IgD-negative memory B cell (primary cell): ENCODE measurements around the gene TBL1X. TPM values are rescaled to one million over a fixed set of nuclear protein-coding genes. Genes with fewer than 3 reads are reported as not detected.
"Not testable (repeated sequence)": the region's sequence is repeated elsewhere in the genome, so short reads cannot be mapped to it uniquely, and the experiment has no call there.

Experiments
- H3K27ac Mint-ChIP-seq, 3 donors: one replicate each; pipeline ENCODE4 v1.8.0; 2020 to 2022; ENCODE audit warnings: mild to moderate bottlenecking in 3 of 3, mixed read lengths in 3 of 3, moderate library complexity in 1 of 3
- H3K27me3 Mint-ChIP-seq: one replicate; pipeline ENCODE4 v1.8.0; 2021; ENCODE audit warnings: mixed read lengths
- H3K36me3 Mint-ChIP-seq: one replicate; pipeline ENCODE4 v1.8.0; 2020; ENCODE audit warnings: mild to moderate bottlenecking, mixed read lengths
- H3K4me1 Mint-ChIP-seq, 3 donors: one replicate each; pipeline ENCODE4 v1.8.0; 2020 to 2022; ENCODE audit warnings: mixed read lengths in 3 of 3, mild to moderate bottlenecking in 1 of 3
- H3K4me3 Mint-ChIP-seq, 4 donors: one replicate each; pipeline ENCODE4 v1.8.0; 2020 to 2022; ENCODE audit warnings: mild to moderate bottlenecking in 4 of 4, mixed read lengths in 4 of 4, moderate library complexity in 3 of 4
- H3K9me3 Mint-ChIP-seq, 3 donors: one replicate each; pipeline ENCODE4 v1.8.0; 2020 to 2021; ENCODE audit warnings: mixed read lengths in 3 of 3, mild to moderate bottlenecking in 1 of 3
- polyA plus RNA-seq: library from polyadenylated mRNA; unstranded; fragments of 300-500 nt; fragmentation: Illumina TruSeq; gene quantifications from one replicate; pipeline ENCODE4 v1.2.3, GENCODE V29; 2021

TBL1X gene
- polyA plus RNA-seq, 1 donor from 2014 or later, result 11.5 TPM

DNA sequence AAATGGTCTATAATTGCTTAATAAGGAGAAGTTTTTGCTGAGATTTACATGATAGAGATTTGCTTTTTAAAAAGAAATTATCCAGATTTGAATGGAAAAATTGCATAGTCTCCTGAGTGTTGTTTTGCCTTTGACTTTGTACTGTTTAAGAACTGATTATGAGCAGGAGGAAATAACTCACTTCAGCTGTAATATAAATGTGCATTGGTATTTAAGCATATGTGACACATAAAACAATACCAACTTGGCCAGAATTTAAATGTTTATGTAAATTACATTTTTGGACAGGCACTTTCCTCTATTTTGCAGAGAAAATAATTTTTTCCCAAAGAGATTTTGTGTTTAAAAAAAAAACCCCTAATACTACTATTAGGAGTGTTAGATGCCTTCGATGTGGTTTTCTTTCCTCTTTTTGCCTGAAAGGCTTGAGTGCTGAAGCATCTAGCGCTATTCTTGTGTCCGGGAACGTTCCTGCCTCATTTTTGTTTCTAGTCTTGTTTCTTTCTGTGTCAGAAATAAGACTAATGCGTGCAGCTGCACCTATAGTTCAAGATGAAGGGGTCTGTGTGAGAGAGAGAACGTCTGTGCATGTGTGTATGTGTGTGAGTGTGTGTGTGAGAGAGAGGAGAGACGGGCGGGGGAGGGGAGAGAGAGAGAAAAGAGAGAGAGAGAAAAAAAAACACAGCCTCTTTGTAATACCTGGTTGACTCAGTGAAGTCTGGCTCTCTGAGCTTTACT lies 60.8 kb downstream of the TBL1X start:
- peaks cover 4% of the 10 kb centered on the region for H3K27me3 Mint-ChIP-seq
- H3K36me3 Mint-ChIP-seq, result no peaks in the 10 kb centered on the region
- peak overlapping the region in 2 of 3 donors; percentile 0 to 26 for H3K27ac Mint-ChIP-seq
- H3K4me3 Mint-ChIP-seq, result peak overlapping the region; percentile 5 to 85 (median 44)
- peaks cover 17 to 35% (median 29%) of the 10 kb centered on the region in 3 donors for H3K4me1 Mint-ChIP-seq
- no peaks in the 10 kb centered on the region for H3K9me3 Mint-ChIP-seq

DNA sequence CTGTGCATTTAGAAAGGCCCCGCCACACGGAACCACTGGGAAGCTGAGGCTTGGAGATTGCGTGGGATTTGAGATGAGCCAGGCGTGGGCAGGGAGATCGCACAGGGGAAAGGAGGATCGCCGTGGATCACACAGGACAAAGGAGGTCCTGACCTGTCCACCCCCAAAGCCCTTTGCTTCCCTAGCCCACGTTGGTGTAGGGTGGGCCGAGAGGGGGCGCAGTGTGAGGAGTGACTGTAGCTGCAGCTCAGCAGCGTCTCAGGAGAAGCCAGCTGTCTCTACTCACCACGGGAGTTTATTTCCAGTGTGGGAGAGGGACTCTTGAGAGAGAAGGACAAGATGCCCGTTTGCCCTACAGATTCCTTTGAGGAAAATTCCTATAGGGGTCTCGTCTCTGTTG lies 62.1 kb downstream of the TBL1X start:
- Mint-ChIP-seq H3K36me3 (no peaks in the 10 kb centered on the region), H3K27ac (no peak overlapping the region), H3K4me1 (peaks cover 21 to 43% (median 32%) of the 10 kb centered on the region in 3 donors), H3K4me3 (peak overlapping the region in 1 of 4 donors; percentile 25), H3K27me3 (peaks cover 4% of the 10 kb centered on the region), H3K9me3 (no peaks in the 10 kb centered on the region)

DNA sequence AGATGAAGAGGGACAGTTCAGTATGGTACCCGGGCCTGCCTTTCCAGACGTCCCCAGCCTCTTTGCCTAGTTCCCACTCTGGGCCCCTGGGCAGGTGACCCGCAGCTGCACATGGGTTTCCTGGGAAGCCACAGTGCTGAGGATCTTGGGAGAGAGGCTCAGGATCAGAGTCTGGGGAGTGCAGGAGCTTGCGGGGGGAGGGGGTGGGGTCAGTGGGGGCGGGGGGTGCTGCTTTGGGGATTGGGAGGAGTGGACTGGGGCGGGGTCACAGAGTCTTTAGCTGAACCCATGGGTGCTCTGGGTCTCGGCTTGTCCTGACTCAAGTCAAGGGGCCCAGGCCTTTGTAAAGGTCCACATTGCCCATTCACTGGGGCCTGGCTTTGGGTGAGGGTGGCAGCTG lies 63.6 kb downstream of the TBL1X start:
- Mint-ChIP-seq H3K27me3 (peaks cover 4% of the 10 kb centered on the region), H3K27ac (no peak overlapping the region), H3K36me3 (no peaks in the 10 kb centered on the region), H3K4me1 (peaks cover 23 to 47% (median 32%) of the 10 kb centered on the region in 3 donors), H3K9me3 (no peaks in the 10 kb centered on the region), H3K4me3 (no peak overlapping the region)

DNA sequence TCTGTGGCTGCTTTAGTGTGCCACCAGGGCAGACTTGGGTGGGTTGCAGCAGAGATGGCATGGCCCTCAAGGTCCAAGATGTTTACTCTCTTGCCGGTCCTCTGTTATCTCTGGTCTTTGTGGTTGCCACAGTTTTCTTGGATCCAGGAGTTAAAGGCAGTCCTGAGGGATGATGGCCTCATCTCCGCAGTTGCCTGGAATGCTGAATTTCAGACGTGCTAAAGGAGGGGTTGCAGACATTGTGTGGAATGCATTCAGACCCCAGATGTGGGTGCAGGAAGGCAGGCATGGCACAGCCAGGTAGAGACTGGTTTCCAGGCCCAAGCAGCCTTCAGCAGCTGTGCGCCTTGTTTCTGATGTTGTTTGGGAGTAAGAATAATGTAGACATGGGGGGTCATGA lies 64.4 kb downstream of the TBL1X start:
- H3K4me1 Mint-ChIP-seq, result peaks cover 23 to 51% (median 32%) of the 10 kb centered on the region in 3 donors
- peak overlapping the region in 1 of 4 donors; percentile 73 for H3K4me3 Mint-ChIP-seq
- no peaks in the 10 kb centered on the region for H3K9me3 Mint-ChIP-seq
- H3K36me3 Mint-ChIP-seq, result no peaks in the 10 kb centered on the region
- no peak overlapping the region for H3K27ac Mint-ChIP-seq
- H3K27me3 Mint-ChIP-seq, result peaks cover 4% of the 10 kb centered on the region

DNA sequence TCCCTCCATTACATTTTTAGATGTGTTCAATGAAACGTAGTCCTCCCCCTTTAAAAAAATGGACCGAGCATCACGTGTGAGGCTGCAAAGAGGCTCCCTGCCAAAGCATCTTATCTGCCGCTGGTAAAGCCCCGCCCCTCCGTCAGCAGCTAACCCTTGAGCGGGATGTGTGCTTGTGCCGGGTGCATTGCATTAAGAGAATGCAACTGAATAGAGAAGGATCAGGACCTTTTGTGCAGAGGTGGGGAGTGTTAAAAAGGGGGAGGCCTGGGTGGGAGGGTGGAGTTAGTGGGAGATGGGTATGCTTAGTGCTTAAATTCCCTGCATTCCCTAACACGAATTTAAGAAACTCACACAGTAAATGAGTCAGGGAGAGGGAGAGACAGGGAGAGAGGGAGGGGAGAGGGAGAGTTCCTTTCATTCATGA lies 66.0 kb downstream of the TBL1X start:
- peaks cover 22 to 51% (median 29%) of the 10 kb centered on the region in 3 donors for H3K4me1 Mint-ChIP-seq
- H3K36me3 Mint-ChIP-seq, result no peaks in the 10 kb centered on the region
- H3K9me3 Mint-ChIP-seq, result no peaks in the 10 kb centered on the region
- H3K27me3 Mint-ChIP-seq, result peaks cover 4% of the 10 kb centered on the region
- H3K27ac Mint-ChIP-seq, result peak overlapping the region; percentile 16 to 86 (median 78)
- H3K4me3 Mint-ChIP-seq, result peak overlapping the region; percentile 44 to 89 (median 78)

DNA sequence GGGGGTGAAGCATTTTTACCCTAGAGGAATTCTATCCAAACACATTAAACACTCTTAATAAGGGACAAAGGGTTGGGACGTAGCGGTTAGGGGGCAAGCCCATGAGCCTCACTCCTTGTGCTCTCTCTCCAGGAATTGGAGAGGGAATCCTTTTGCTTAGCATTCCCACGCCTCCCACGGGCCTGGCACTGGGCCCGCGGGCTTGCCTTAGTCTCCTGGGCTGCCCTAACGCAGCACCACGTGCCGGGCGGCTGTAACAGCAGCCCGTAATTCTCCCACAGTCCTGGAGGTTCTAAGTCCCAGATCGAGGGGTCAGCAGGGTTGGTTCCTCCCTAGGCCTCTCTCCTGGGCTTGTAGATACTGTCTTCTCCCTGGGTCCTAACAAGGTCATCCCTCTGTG lies 67.5 kb downstream of the TBL1X start:
- peaks cover 2% of the 10 kb centered on the region for H3K36me3 Mint-ChIP-seq
- peaks cover 0 to 2% (median 0%) of the 10 kb centered on the region in 3 donors for H3K9me3 Mint-ChIP-seq
- no peak overlapping the region for H3K27ac Mint-ChIP-seq
- H3K4me1 Mint-ChIP-seq, result peaks cover 19 to 42% (median 21%) of the 10 kb centered on the region in 3 donors
- H3K27me3 Mint-ChIP-seq, result peaks cover 4% of the 10 kb centered on the region
- H3K4me3 Mint-ChIP-seq, result no peak overlapping the region

DNA sequence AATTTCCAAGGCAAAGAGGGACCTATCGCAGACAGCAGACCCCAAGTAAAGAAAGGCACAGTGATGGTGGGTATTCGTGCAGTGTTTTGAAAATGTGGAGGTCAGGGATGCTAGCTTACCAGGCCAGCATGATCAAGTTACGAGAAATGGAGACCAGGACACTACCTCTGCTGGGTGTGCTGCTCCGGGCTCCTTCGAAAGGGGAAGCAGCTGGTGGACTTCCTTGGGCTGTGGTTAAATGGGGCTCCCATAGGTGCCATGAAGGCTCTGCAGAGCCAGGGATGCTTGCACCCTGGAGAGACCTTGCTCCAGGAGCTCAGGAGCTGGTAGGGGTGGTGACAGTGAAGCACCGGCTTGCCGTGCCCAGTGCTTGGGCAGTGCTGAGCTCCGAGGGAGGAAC lies 68.8 kb downstream of the TBL1X start:
- H3K9me3 Mint-ChIP-seq, result peaks cover 0 to 3% (median 0%) of the 10 kb centered on the region in 3 donors
- peak overlapping the region in 2 of 4 donors; percentile 17 to 27 for H3K4me3 Mint-ChIP-seq
- peaks cover 4% of the 10 kb centered on the region for H3K27me3 Mint-ChIP-seq
- peak overlapping the region in 1 of 3 donors; percentile 17 for H3K27ac Mint-ChIP-seq
- H3K4me1 Mint-ChIP-seq, result peaks cover 19 to 43% (median 19%) of the 10 kb centered on the region in 3 donors
- peaks cover 3% of the 10 kb centered on the region for H3K36me3 Mint-ChIP-seq

DNA sequence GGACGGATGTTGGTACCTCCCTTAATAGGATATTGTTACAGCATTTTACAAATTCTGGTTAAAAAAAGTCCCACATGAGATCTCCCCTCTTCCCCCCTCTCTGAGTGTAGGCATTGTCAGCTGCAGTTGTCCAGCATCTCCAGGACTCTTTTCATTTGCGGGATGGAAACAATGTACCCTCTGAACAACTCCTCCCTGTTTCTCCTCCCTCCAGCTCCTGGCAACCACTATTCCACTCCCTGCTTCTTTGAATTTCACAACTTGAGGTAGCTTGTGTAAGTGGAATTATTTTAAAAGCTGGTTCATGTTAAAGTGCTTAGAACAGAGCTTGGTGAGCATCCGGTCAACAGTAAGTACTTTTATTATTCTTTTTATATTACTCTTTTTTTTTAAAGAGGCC lies 69.8 kb downstream of the TBL1X start:
- Mint-ChIP-seq H3K27me3 (no peaks in the 10 kb centered on the region), H3K4me1 (peaks cover 19 to 37% (median 21%) of the 10 kb centered on the region in 3 donors), H3K9me3 (peaks cover 0 to 3% (median 0%) of the 10 kb centered on the region in 3 donors), H3K36me3 (peaks cover 3% of the 10 kb centered on the region), H3K27ac (peak overlapping the region in 1 of 3 donors; percentile 43), H3K4me3 (peak overlapping the region in 2 of 4 donors; percentile 10 to 65)

DNA sequence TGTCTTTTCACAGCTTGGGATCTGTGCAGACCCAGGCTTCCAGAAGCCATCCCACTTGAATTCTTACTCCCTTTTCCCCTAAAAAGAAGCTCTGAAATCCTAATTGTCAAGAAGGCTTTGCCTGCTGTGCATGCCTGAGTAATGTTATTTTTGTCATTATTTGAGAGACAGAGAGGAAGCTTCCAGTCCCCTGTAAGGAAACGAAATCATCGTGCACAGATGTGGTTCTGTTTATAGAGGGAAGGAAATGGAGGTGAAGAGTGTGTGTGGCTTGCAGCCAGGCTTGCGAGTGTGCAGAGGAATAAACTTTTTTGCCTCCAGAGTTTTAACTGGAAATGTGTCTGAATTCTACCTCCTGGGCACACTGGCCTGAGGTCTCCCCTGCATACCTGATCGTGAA lies 70.2 kb downstream of the TBL1X start:
- Mint-ChIP-seq H3K9me3 (peaks cover 0 to 3% (median 0%) of the 10 kb centered on the region in 3 donors), H3K36me3 (peaks cover 3% of the 10 kb centered on the region), H3K4me3 (peak overlapping the region in 2 of 4 donors; percentile 51 to 65), H3K4me1 (peaks cover 19 to 35% (median 20%) of the 10 kb centered on the region in 3 donors), H3K27me3 (no peaks in the 10 kb centered on the region), H3K27ac (peak overlapping the region in 1 of 3 donors; percentile 43)

DNA sequence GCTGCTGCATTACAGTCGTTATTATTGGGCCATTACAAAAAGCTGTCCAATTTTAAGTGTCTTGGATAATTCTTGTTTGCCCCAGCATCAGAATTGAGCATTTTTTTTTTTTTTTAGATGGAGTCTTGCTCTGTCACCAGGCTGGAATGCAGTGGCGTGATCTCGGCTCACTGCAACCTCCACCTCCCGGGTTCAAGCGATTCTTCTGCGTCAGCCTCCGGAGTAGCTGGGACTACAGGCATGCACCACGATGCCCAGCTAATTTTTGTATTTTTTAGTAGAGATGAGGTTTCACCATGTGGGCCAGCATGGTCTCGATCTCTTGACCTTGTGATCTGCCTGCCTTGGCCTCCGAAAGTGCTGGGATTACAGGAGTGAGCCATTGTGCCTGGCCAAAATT lies 71.3 kb downstream of the TBL1X start:
- not testable (repeated sequence) for H3K9me3 Mint-ChIP-seq, H3K27ac Mint-ChIP-seq, H3K27me3 Mint-ChIP-seq, H3K36me3 Mint-ChIP-seq
- peaks cover 11 to 27% (median 13%) of the 10 kb centered on the region in 3 donors for H3K4me1 Mint-ChIP-seq
- peak overlapping the region in 1 of 4 donors; percentile 68 for H3K4me3 Mint-ChIP-seq

DNA sequence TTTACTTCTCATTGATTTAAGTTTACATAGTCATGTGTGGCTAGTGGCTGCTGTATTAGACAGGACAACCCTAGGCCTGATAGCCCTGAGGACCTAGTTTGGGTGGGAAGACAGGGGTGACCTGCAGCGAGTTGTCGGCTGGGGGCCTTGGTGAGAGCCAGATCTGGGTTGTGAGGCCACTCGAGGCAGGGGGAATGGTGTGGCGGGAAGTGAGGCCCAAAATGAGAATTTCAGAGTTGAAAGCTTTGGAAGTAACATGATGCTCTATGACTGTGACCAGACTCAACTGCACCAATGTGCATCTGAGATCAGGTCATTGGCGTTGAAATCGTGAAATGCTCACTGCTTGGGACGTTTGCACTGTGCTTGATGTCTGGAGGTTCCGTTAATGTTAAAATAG lies 72.9 kb downstream of the TBL1X start:
- Mint-ChIP-seq H3K4me1 (peaks cover 11 to 24% (median 13%) of the 10 kb centered on the region in 3 donors), H3K27me3 (peaks cover 2% of the 10 kb centered on the region), H3K27ac (no peak overlapping the region), H3K4me3 (no peak overlapping the region), H3K9me3 (peaks cover 0 to 3% (median 0%) of the 10 kb centered on the region in 3 donors), H3K36me3 (peaks cover 5% of the 10 kb centered on the region)

DNA sequence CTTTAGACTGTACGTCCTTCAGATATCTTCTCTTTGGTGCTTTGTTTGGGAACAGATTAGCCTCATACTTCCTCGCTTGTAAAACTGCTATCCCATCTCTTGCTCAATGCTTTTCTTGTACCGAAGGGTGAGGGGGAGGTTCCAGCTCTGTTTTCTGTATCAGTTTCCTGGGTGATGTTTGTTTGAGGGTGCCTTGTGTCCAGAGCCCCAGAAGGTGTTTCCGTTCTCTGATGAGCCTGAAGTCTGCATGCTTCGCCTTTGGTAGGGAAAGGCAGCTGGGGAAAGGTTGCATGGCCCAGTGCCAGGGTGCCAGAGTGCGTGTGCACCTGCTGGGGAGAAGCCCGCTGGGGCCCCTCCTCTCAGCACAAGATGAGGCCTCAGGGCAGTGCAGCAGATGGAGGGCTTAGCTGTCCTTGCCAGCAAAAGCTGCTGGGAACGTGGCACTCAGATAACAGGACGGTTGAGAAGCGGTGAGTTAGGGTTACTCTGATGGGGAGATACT lies 73.7 kb downstream of the TBL1X start:
- H3K36me3 Mint-ChIP-seq, result peaks cover 5% of the 10 kb centered on the region

DNA sequence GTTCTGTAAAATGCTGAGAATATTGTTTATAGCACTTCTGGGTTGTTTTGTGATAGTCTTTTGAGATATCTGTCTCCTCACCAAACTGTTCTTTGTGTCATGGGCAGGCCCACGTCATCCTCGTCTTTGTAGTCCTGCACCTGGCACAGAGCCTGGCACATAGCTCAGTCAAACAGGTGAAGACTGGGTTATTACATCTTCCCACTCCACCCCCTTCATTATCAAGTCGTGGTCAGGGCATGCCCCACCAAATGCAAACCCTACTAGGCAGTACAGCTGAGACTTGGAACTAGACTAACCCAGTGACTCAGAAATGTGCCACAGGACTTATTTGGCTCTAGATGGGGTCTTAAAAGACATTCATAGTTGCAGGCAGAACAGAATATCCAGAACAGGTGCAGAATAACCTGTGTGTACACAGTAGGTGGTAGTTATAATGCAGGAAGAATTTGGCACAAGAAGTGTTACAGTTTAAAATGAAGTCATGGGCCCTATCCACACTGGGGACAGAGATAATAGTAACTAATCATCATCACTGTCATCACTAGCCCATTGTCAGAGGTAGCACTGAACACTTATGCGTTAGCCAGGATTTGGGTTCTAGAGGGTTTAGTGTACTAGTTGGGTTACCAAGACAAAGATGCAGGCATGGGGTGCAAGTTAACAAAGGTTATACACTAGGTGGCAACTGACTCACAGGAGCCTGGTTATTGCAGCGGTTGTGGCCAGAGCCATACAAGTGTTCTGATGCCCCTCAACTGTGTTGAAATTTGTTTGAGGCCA lies 74.9 kb downstream of the TBL1X start:
- no peak overlapping the region for H3K27ac Mint-ChIP-seq
- peaks cover 0 to 3% (median 0%) of the 10 kb centered on the region in 3 donors for H3K9me3 Mint-ChIP-seq
- H3K36me3 Mint-ChIP-seq, result peaks cover 5% of the 10 kb centered on the region
- peaks cover 2% of the 10 kb centered on the region for H3K27me3 Mint-ChIP-seq
- no peak overlapping the region for H3K4me3 Mint-ChIP-seq
- H3K4me1 Mint-ChIP-seq, result peaks cover 13 to 15% (median 13%) of the 10 kb centered on the region in 3 donors

More for the DNA sequence above, 73.7 kb downstream of the TBL1X start:
- H3K9me3 Mint-ChIP-seq, result peaks cover 0 to 3% (median 0%) of the 10 kb centered on the region in 3 donors
- H3K4me1 Mint-ChIP-seq, result peaks cover 11 to 21% (median 13%) of the 10 kb centered on the region in 3 donors
- peaks cover 2% of the 10 kb centered on the region for H3K27me3 Mint-ChIP-seq
- H3K4me3 Mint-ChIP-seq, result no peak overlapping the region
- no peak overlapping the region for H3K27ac Mint-ChIP-seq

DNA sequence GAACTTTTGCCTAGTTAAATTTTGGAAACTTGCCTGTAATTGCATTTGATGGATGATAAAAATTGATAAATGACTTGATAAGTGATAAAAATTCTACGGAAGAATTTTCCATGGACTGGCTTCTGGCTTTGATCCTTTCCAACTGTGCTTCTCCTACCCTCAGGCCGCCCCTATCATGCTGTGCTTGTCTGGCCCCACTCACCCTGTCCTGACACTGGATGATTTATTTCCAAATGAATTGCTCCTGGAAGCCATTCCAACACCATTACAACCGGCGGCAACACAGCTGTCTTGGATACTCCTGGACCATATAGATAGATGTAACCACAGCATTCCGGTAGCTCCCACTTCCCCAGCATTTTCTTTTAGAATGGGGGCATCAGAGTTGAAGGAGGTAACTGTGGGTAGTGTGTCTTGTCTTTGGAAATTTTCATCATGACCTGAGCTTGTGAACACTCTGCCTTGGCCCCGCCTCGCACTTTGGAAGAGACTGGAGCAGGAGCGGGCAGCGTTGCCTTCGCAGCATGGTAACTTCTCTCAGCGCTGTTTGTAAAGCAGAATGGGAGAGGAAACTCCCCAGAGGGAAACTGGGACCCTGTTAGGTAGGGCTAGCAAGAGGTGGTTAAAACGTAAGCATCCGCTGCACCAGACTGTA lies 77.4 kb downstream of the TBL1X start:
- Mint-ChIP-seq H3K4me1 (peaks cover 3 to 9% (median 8%) of the 10 kb centered on the region in 3 donors), H3K27ac (no peak overlapping the region), H3K27me3 (peaks cover 2% of the 10 kb centered on the region), H3K4me3 (no peak overlapping the region), H3K9me3 (peaks cover 0 to 3% (median 2%) of the 10 kb centered on the region in 3 donors), H3K36me3 (peaks cover 7% of the 10 kb centered on the region)
